Mesenteric fat pad (tissue), 1 donor: Measurements from ENCODE around the gene CHP1. TPM values are rescaled to one million over a fixed set of nuclear protein-coding genes. Genes with fewer than 3 reads are reported as not detected.
"Not testable (repeated sequence)": the region's sequence is repeated elsewhere in the genome, so short reads cannot be mapped to it uniquely, and the experiment has no call there.

Experiments
- DNase-seq: peaks from one replicate; pipeline ENCODE4 v3.0.0-alpha.2; 2020; ENCODE audit warnings: low spot score
- total RNA-seq: library from RNA; stranded (reverse); fragmentation: NEBNext Ultra II Directional; extraction: Animal tissue kit (Norgen Biotek cat#: 25700); gene quantifications from one replicate; pipeline ENCODE4 v1.2.1, GENCODE V29; 2021
- donor health status: DM: yes; HTN: yes; CAD: no.

Gene CHP1
- total RNA-seq, 1 donor from 2014 or later, result 128 TPM

- no peak for DNase-seq
Observed at GRCh38 chr15:41289953-41290352, 58.9 kb downstream of the CHP1 start.

GRCh38 chr15:41291065-41291631 is 60.1 kb downstream of the CHP1 start:
- DNase-seq, result no peak

- no peak for DNase-seq
Observed at GRCh38 chr15:41292521-41292920, 61.5 kb downstream of the CHP1 start.

- not testable (repeated sequence) for DNase-seq
Observed at GRCh38 chr15:41301139-41301538, 70.1 kb downstream of the CHP1 start.

GRCh38 chr15:41301587-41301986 is 70.5 kb downstream of the CHP1 start:
- DNase-seq, result no peak

GRCh38 chr15:41304149-41304770 is 73.2 kb downstream of the CHP1 start:
- no peak for DNase-seq

GRCh38 chr15:41307679-41308078 is 76.6 kb downstream of the CHP1 start:
- DNase-seq, result no peak

GRCh38 chr15:41309226-41309905 is 78.3 kb downstream of the CHP1 start:
- DNase-seq, result no peak

GRCh38 chr15:41320805-41321330 is 89.8 kb downstream of the CHP1 start:
- DNase-seq, result not testable (repeated sequence)

- DNase-seq, result no peak
Observed at GRCh38 chr15:41323611-41324010, 92.5 kb downstream of the CHP1 start.

GRCh38 chr15:41331281-41331680 is 100.2 kb downstream of the CHP1 start:
- DNase-seq, result no peak

Other genes starting within 250 kb of the CHP1 start
- 27.2 TPM for gene INO80, start 115.0 kb upstream of the CHP1 start, total RNA-seq
- not detected for gene EXD1, start 511 bp upstream of the CHP1 start, total RNA-seq
- not detected for gene OIP5, start 101.3 kb downstream of the CHP1 start, total RNA-seq
- 1.6 TPM for gene NUSAP1, start 101.6 kb downstream of the CHP1 start, total RNA-seq
- 13.8 TPM for gene NDUFAF1, start 171.2 kb downstream of the CHP1 start, total RNA-seq
- gene RTF1, start 185.8 kb downstream of the CHP1 start, total RNA-seq, result 26.8 TPM